PFSK-1 (cell line): Measurements from ENCODE around the gene UTS2R.

Source experiments
- FOXP2 ChIP-seq: optimal IDR thresholded peaks from 2 replicates; pipeline ENCODE3; 2011; ENCODE audit warnings: borderline replicate concordance, control low read depth, inconsistent platforms; ENCODE audit not compliant: insufficient read depth; ENCODE audit errors: extremely low read length, extremely low read depth
- POLR2AphosphoS5 ChIP-seq: IDR thresholded peaks from 2 replicates; pipeline ENCODE4 v1.6.1; 2012; ENCODE audit warnings: low read depth, mild to moderate bottlenecking, control low read depth, low read length, moderate library complexity
- SIN3A ChIP-seq: IDR thresholded peaks from 2 replicates; pipeline ENCODE4 v1.6.1; 2012; ENCODE audit warnings: mild to moderate bottlenecking, low read length, moderate library complexity, borderline replicate concordance; ENCODE audit not compliant: insufficient read depth
- TAF1 ChIP-seq: IDR thresholded peaks from 2 replicates; pipeline ENCODE4 v1.6.1; 2012; ENCODE audit warnings: low read length, control low read depth, borderline replicate concordance; ENCODE audit not compliant: insufficient read depth
- TF ChIP-seq, protein P1 (sequence below), 2 experiments: IDR thresholded peaks; 2 replicates each; pipeline versions ENCODE4 v1.6.1 to v1.8.0; 2011 to 2012; ENCODE audit warnings: low read depth in 2 of 2, low read length in 2 of 2, control low read depth in 1 of 2, inconsistent platforms in 1 of 2, mild to moderate bottlenecking in 1 of 2, moderate library complexity in 1 of 2; ENCODE audit not compliant: insufficient read depth in 1 of 2

DNA sequence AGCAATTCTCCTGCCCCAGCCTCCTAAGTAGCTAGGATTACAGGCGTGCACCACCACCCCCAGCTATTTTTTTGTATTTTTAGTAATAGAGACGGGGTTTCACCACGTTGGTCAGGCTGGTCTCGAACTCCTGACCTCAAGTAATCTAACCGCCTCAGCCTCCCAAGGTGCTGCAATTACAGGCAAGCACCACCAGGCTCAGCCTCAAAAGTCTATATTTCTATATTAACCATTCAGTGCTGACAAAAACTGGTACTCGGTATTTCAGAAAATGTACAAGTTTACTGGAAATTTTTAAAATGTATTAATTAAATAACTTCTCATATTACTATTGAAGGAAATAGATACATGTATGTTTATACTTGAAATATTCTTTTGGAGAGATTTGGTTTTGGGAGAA is 45.2 kb downstream of the UTS2R start:
- TF ChIP-seq POLR2AphosphoS5 = no peak
- TF ChIP-seq, protein P1, sequence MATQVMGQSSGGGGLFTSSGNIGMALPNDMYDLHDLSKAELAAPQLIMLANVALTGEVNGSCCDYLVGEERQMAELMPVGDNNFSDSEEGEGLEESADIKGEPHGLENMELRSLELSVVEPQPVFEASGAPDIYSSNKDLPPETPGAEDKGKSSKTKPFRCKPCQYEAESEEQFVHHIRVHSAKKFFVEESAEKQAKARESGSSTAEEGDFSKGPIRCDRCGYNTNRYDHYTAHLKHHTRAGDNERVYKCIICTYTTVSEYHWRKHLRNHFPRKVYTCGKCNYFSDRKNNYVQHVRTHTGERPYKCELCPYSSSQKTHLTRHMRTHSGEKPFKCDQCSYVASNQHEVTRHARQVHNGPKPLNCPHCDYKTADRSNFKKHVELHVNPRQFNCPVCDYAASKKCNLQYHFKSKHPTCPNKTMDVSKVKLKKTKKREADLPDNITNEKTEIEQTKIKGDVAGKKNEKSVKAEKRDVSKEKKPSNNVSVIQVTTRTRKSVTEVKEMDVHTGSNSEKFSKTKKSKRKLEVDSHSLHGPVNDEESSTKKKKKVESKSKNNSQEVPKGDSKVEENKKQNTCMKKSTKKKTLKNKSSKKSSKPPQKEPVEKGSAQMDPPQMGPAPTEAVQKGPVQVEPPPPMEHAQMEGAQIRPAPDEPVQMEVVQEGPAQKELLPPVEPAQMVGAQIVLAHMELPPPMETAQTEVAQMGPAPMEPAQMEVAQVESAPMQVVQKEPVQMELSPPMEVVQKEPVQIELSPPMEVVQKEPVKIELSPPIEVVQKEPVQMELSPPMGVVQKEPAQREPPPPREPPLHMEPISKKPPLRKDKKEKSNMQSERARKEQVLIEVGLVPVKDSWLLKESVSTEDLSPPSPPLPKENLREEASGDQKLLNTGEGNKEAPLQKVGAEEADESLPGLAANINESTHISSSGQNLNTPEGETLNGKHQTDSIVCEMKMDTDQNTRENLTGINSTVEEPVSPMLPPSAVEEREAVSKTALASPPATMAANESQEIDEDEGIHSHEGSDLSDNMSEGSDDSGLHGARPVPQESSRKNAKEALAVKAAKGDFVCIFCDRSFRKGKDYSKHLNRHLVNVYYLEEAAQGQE (IDR thresholded peaks at IDR 0.05; ENCODE audit: insufficient read depth in 1 of 2, low read depth in 2 of 2, low read length in 2 of 2) = no peak
- TF ChIP-seq TAF1 = no peak
- no peak for TF ChIP-seq SIN3A
- TF ChIP-seq FOXP2 = no peak
